A673 (cell line): ENCODE data around the gene CASP1. TPM values are rescaled to one million over a fixed set of nuclear protein-coding genes. Genes with fewer than 3 reads are reported as not detected.

Experiments
- BruUV-seq: library from RNA; stranded (reverse); fragments of 400-500 nt; replicated peaks from 2 replicates; lab custom pipeline; 2021; lab: Mats Ljungman, UMichigan
- CTCF ChIA-PET: fragments of 300-600 bp; sonication (Branson Sonifier 250); formaldehyde crosslinking; loops from one replicate; lab custom pipeline; 2022; ENCODE audit warnings: antibody characterized with exemption; lab: Charles Lee
- POLR2A ChIA-PET: fragments of 300-600 bp; sonication (Branson Sonifier 250); formaldehyde crosslinking; loops from one replicate; lab custom pipeline; 2022; ENCODE audit warnings: antibody characterized with exemption; ENCODE audit not compliant: low non-redundant PET; lab: Charles Lee
- DNase-seq: peaks from one replicate; pipeline ENCODE4 v3.0.0-alpha.2; 2015; ENCODE audit warnings: low spot score
- H3K27ac ChIP-seq: fragments of 200-600 bp; sonication (generic); 2 replicates; pipeline ENCODE4 v1.5.1; 2016; ENCODE audit warnings: mixed run types, low read depth, mild to moderate bottlenecking, mixed read lengths, antibody characterized with exemption, low read length; ENCODE audit not compliant: poor library complexity, severe bottlenecking
- H3K27me3 ChIP-seq: fragments of 200-600 bp; sonication (generic); replicated peaks from 2 replicates; pipeline ENCODE4 v1.6.1; 2017; ENCODE audit warnings: mixed run types, low read depth, mild to moderate bottlenecking, mixed read lengths, antibody characterized with exemption, low read length; ENCODE audit not compliant: insufficient read depth, poor library complexity
- H3K36me3 ChIP-seq: fragments of 200-600 bp; sonication (generic); 2 replicates; pipeline ENCODE4 v1.6.1; 2016; ENCODE audit warnings: mixed run types, mild to moderate bottlenecking, mixed read lengths, antibody characterized with exemption, low read length; ENCODE audit not compliant: insufficient read depth, poor library complexity, severe bottlenecking
- H3K4me1 ChIP-seq: fragments of 200-600 bp; sonication (generic); 2 replicates; pipeline ENCODE4 v1.6.1; 2017; ENCODE audit warnings: mixed run types, mild to moderate bottlenecking, mixed read lengths, antibody characterized with exemption, low read length; ENCODE audit not compliant: insufficient read depth, poor library complexity, severe bottlenecking
- H3K4me3 ChIP-seq: fragments of 200-600 bp; sonication (generic); 2 replicates; pipeline ENCODE4 v1.5.1; 2016; ENCODE audit warnings: low read depth, mixed run types, mild to moderate bottlenecking, mixed read lengths, low read length; ENCODE audit not compliant: poor library complexity, severe bottlenecking
- H3K9me3 ChIP-seq: fragments of 200-600 bp; sonication (generic); 2 replicates; pipeline ENCODE4 v1.6.1; 2016; ENCODE audit warnings: mixed run types, low read depth, mild to moderate bottlenecking, mixed read lengths, antibody characterized with exemption, low read length; ENCODE audit not compliant: poor library complexity, severe bottlenecking
- EZH2 ChIP-seq: fragments of 200-600 bp; sonication (generic); IDR thresholded peaks from 2 replicates; pipeline ENCODE4 v1.6.1; 2017; ENCODE audit warnings: borderline replicate concordance, low read depth, mild to moderate bottlenecking, mixed read lengths, antibody characterized with exemption, low read length; ENCODE audit not compliant: poor library complexity, severe bottlenecking
- intact Hi-C: fragments of 100-400 bp; cut with micrococcal nuclease; formaldehyde crosslinking; loops from one replicate; pipeline ENCODE4 v1.10.0; 2022; ENCODE audit not compliant: unreplicated experiment
- total RNA-seq: library from RNA; stranded (reverse); gene quantifications from 2 replicates; pipeline ENCODE4 v1.2.3, GENCODE V29; 2021
- TF ChIP-seq, protein P1 (sequence below): fragments of 300-800, 200-600 bp; sonication (generic); conservative IDR thresholded peaks from 2 replicates; pipeline ENCODE4 v1.5.1; 2017; ENCODE audit warnings: low read depth, mild to moderate bottlenecking, antibody characterized with exemption, low read length, moderate library complexity, mixed read lengths

CASP1 gene
- total RNA-seq, 1 experiment from 2014 or later, result 9.3 TPM

DNA sequence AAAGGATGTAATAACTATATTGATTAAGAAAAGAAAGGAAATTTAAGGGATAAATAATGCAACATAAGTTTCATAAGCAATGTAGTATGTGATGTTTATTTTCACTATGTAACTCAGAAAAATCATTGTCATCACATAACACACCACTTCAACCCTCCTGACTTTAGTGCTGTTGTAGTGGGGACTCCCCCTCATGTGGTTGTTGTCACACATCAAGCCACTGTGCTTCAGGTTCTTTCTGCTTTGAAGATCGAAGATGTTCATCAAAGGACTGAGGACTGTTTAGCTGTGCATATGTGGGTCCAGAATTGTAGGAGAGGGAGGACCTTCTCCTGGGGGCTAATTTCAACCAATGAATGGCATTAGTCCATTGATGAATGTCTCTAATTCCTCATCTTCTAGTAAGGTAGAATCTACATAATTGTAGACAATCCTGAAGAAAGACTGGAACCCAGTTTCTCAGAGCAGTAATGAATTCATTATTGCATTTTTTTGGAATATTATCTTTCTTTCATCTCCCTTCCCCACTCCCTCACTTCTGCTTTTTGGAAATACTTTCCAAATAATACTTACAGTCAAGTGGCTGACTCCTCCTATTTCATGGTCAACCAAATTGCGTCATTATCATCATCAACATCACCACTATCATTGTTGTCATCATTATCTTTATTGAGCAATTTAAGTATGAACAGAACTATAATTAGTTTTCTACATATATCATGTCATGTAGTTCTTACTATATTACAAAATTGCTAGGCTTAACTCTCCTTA lies 20.0 kb upstream of the CASP1 start:
- Histone ChIP-seq H3K4me1 (no peaks in the 10 kb centered on the region), H3K9me3 (no peaks in the 10 kb centered on the region), H3K27me3 (no peaks in the 10 kb centered on the region), H3K27ac (no peak overlapping the region), H3K36me3 (no peaks in the 10 kb centered on the region), H3K4me3 (no peak overlapping the region)
- intact Hi-C loops, result no loop called here
- BruUV-seq, result no TSS peak
- TF ChIP-seq EZH2, result no peak
- TF ChIP-seq, protein P1, sequence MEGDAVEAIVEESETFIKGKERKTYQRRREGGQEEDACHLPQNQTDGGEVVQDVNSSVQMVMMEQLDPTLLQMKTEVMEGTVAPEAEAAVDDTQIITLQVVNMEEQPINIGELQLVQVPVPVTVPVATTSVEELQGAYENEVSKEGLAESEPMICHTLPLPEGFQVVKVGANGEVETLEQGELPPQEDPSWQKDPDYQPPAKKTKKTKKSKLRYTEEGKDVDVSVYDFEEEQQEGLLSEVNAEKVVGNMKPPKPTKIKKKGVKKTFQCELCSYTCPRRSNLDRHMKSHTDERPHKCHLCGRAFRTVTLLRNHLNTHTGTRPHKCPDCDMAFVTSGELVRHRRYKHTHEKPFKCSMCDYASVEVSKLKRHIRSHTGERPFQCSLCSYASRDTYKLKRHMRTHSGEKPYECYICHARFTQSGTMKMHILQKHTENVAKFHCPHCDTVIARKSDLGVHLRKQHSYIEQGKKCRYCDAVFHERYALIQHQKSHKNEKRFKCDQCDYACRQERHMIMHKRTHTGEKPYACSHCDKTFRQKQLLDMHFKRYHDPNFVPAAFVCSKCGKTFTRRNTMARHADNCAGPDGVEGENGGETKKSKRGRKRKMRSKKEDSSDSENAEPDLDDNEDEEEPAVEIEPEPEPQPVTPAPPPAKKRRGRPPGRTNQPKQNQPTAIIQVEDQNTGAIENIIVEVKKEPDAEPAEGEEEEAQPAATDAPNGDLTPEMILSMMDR, result no peak
- ChIA-PET CTCF (no interaction called here), POLR2A (no interaction called here)
- no peak for DNase-seq

DNA sequence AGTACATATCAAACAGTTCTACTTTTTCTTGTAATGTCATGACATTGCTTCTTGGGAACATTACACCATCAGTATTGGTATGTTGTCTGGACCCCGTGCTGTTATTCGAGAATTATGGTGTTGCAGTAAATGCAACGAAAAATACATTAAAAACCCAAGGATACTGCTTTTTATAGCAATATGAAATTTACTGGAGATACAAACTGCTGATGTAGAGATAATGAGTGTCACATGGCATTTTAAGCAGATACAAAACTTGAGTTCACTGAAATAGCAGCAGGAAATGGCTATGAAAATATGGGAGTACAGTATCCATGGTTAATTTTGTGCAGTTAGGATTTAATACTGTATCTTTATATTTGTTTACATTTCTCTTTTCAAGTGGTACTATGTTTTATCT lies 17.5 kb upstream of the CASP1 start:
- no peaks in the 10 kb centered on the region for H3K36me3 ChIP-seq
- no peak overlapping the region for H3K4me3 ChIP-seq
- H3K27me3 ChIP-seq, result no peaks in the 10 kb centered on the region
- intact Hi-C loops, result no loop called here
- H3K27ac ChIP-seq, result no peak overlapping the region
- H3K4me1 ChIP-seq, result no peaks in the 10 kb centered on the region
- no peak for TF ChIP-seq EZH2
- TF ChIP-seq, protein P1, result no peak
- CTCF ChIA-PET, result no interaction called here
- no TSS peak for BruUV-seq
- DNase-seq, result no peak
- POLR2A ChIA-PET, result no interaction called here
- no peaks in the 10 kb centered on the region for H3K9me3 ChIP-seq

DNA sequence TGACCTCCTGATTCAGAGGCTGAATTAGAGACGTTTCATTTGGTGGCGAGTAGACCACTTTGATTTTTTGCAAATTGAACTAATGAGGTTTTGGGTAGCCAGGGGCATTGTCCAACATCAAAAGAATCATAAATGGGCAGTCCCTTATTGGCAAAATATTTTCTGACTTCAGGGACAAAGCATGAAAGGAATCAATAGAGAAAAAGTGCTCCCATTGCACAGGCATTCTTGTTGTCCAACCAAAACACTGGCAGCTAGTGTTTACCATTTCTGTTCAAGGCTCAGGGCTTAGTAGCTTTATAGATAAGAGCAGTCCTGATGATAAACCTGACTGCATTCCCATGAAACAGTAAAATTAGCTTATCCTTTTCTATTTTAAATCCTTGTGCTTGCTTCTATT lies 16.6 kb upstream of the CASP1 start:
- Histone ChIP-seq H3K4me3 (no peak overlapping the region), H3K27ac (no peak overlapping the region), H3K9me3 (no peaks in the 10 kb centered on the region), H3K27me3 (no peaks in the 10 kb centered on the region), H3K4me1 (no peaks in the 10 kb centered on the region), H3K36me3 (no peaks in the 10 kb centered on the region)
- DNase-seq, result no peak
- no peak for TF ChIP-seq EZH2
- TF ChIP-seq, protein P1, result no peak
- CTCF ChIA-PET, result no interaction called here
- POLR2A ChIA-PET, result no interaction called here
- intact Hi-C loops, result no loop called here
- no TSS peak for BruUV-seq
